Fibroblast of lung (primary cell): Measurements from ENCODE around the gene JAZF1.

Experiments used
- CTCF ChIP-seq, 2 donors: IDR thresholded peaks in 1 of 2; conservative IDR thresholded peaks in 1 of 2; 1 replicate in 1 of 2; 2 replicates in 1 of 2; pipeline ENCODE4 v1.5.1; 2011 to 2012; ENCODE audit warnings: low read length in 2 of 2, control low read depth in 1 of 2, inconsistent platforms in 1 of 2, low read depth in 1 of 2, mild to moderate bottlenecking in 1 of 2
- EZH2 ChIP-seq: IDR thresholded peaks from 2 replicates; pipeline ENCODE4 v1.5.1; 2012; ENCODE audit warnings: low read length, control low read depth, mild to moderate bottlenecking; ENCODE audit errors: missing control alignments

- TF ChIP-seq CTCF (conservative IDR thresholded peaks at IDR 0.05 in 1 of 2, IDR thresholded peaks at IDR 0.05 in 1 of 2; ENCODE audit: low read depth in 1 of 2, low read length in 2 of 2) (no peak), EZH2 (no peak)
Measured at GRCh38 chr7:28104811-28105210, 75.8 kb downstream of the JAZF1 start.
